ENCODE measurements around the gene CEP192. TPM values are rescaled to one million over a fixed set of nuclear protein-coding genes. Genes with fewer than 3 reads are reported as not detected.

The CEP192 gene
- total and polyA plus RNA-seq, 4 donors: 2.5 to 32.4 (median 10.9) TPM

DNA sequence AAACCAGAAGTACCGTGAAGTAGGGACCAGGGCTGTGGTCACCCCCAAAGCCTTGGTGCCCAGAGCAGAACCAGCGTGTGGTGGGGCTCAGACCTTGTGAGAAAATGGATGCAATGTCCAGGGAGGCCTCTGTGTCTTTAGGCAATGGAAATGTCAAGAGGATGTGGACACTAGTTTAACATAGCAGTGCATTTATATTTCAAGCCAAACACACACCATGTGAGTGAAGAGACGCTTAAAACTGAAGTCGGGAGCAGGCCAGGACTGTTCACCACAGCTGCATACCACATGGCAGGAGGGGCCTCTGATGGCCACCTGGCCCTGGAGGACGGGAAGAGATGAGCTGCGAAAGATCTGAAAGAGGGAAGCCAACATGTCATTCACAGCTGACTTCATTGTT, 140.1 kb downstream of the CEP192 start:
- Histone ChIP-seq H3K27ac (ENCODE audit: low read depth in 1 of 2, low read length in 2 of 2) (no peak overlapping the region), H3K4me1 (ENCODE audit: control insufficient read depth in 4 of 4, insufficient read depth in 4 of 4, low read length in 3 of 4) (peaks cover 0 to 23% (median 12%) of the 10 kb centered on the region in 4 donors), H3K9ac (ENCODE audit: low read depth in 1 of 2, low read length in 2 of 2) (no peak overlapping the region), H3K4me3 (ENCODE audit: low read depth in 1 of 3, low read length in 3 of 3) (no peak overlapping the region), H3K27me3 (ENCODE audit: control insufficient read depth in 4 of 4, insufficient read depth in 4 of 4, low read length in 3 of 4) (no peaks in the 10 kb centered on the region), H3K36me3 (ENCODE audit: control insufficient read depth in 4 of 4, insufficient read depth in 3 of 4, low read depth in 1 of 4, low read length in 3 of 4) (no peaks in the 10 kb centered on the region), H3K9me3 (ENCODE audit: control insufficient read depth in 4 of 4, low read length in 3 of 4) (no peaks in the 10 kb centered on the region)
- TF ChIP-seq NR2F2 (IDR thresholded peaks at IDR 0.05) (no peak), RAD21 (IDR thresholded peaks at IDR 0.05) (no peak), SP1 (IDR thresholded peaks at IDR 0.05) (no peak), GABPA (IDR thresholded peaks at IDR 0.05 in 1 of 2, conservative IDR thresholded peaks at IDR 0.05 in 1 of 2) (no peak), JUND (IDR thresholded peaks at IDR 0.05) (no peak)
- TF ChIP-seq, protein P1, sequence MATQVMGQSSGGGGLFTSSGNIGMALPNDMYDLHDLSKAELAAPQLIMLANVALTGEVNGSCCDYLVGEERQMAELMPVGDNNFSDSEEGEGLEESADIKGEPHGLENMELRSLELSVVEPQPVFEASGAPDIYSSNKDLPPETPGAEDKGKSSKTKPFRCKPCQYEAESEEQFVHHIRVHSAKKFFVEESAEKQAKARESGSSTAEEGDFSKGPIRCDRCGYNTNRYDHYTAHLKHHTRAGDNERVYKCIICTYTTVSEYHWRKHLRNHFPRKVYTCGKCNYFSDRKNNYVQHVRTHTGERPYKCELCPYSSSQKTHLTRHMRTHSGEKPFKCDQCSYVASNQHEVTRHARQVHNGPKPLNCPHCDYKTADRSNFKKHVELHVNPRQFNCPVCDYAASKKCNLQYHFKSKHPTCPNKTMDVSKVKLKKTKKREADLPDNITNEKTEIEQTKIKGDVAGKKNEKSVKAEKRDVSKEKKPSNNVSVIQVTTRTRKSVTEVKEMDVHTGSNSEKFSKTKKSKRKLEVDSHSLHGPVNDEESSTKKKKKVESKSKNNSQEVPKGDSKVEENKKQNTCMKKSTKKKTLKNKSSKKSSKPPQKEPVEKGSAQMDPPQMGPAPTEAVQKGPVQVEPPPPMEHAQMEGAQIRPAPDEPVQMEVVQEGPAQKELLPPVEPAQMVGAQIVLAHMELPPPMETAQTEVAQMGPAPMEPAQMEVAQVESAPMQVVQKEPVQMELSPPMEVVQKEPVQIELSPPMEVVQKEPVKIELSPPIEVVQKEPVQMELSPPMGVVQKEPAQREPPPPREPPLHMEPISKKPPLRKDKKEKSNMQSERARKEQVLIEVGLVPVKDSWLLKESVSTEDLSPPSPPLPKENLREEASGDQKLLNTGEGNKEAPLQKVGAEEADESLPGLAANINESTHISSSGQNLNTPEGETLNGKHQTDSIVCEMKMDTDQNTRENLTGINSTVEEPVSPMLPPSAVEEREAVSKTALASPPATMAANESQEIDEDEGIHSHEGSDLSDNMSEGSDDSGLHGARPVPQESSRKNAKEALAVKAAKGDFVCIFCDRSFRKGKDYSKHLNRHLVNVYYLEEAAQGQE (IDR thresholded peaks at IDR 0.05): no peak
- TF ChIP-seq, protein P2, sequence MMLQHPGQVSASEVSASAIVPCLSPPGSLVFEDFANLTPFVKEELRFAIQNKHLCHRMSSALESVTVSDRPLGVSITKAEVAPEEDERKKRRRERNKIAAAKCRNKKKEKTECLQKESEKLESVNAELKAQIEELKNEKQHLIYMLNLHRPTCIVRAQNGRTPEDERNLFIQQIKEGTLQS (IDR thresholded peaks at IDR 0.05): no peak
- 96% methylated on average over 6 of the region's 6 CpGs for WGBS
- no peak for DNase-seq (ENCODE audit: low spot score)

DNA sequence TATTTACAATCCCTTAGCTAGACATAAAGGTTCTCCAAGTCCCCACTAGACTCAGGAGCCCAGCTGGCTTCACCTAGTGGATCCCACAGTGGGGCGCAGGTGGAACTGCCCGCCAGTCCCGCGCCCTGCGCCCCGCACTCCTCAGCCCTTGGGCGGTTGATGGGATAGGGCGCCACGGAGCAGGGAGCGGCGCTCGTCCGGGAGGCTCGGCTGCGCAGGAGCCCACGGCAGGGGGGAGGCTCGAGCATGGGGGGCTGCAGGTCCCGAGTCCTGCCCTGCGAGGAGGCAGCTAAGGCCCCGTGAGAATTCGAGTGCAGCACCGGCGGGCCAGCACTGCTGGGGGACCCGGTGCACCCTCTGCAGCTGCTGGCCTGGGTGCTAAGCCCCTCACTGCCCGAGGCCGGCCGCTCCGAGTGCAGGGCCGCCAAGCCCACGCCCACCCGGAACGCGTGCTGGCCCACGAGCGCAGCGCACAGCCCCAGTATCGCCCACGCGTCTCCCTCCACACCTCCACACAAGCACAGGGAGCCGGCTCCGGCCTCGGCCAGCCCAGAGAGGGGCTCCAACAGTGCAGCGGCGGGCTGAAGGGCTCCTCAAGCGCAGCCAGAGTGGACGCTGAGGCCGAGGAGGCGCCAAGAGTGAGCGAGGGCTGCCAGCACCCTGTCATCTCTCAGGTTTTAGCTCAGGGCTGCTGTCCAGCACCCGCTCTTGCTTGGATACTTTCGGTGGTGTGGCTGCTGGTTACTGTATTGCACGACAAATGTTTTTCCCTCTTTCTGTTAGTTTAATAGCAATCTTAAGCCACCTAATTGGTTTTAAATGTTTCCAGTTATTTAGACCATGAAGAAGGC, 143.6 kb downstream of the CEP192 start:
- 95% methylated on average over 52 of the region's 52 CpGs for WGBS
- no peaks in the 10 kb centered on the region for H3K27me3 ChIP-seq (ENCODE audit: control insufficient read depth in 4 of 4, insufficient read depth in 4 of 4, low read length in 3 of 4)
- no peak overlapping the region for H3K27ac ChIP-seq (ENCODE audit: low read depth in 1 of 2, low read length in 2 of 2)
- no peak overlapping the region for H3K4me3 ChIP-seq (ENCODE audit: low read depth in 1 of 3, low read length in 3 of 3)
- no peak for DNase-seq (ENCODE audit: low spot score)
- peaks cover 3 to 19% (median 9%) of the 10 kb centered on the region in 4 donors for H3K4me1 ChIP-seq (ENCODE audit: control insufficient read depth in 4 of 4, insufficient read depth in 4 of 4, low read length in 3 of 4)
- H3K36me3 ChIP-seq (ENCODE audit: control insufficient read depth in 4 of 4, insufficient read depth in 3 of 4, low read depth in 1 of 4, low read length in 3 of 4): no peaks in the 10 kb centered on the region
- H3K9me3 ChIP-seq (ENCODE audit: control insufficient read depth in 4 of 4, low read length in 3 of 4): no peaks in the 10 kb centered on the region
- TF ChIP-seq TAF1 (conservative IDR thresholded peaks at IDR 0.05) (no peak), RAD21 (IDR thresholded peaks at IDR 0.05) (no peak), NR2F2 (IDR thresholded peaks at IDR 0.05) (no peak), HNF4G (IDR thresholded peaks at IDR 0.05) (no peak), EGR1 (IDR thresholded peaks at IDR 0.05; ENCODE audit: low read depth in 2 of 2) (no peak), GABPA (IDR thresholded peaks at IDR 0.05 in 1 of 2, conservative IDR thresholded peaks at IDR 0.05 in 1 of 2) (no peak), HNF4A (conservative IDR thresholded peaks at IDR 0.05) (no peak), SP1 (IDR thresholded peaks at IDR 0.05) (no peak), RXRA (IDR thresholded peaks at IDR 0.05) (no peak), YY1 (IDR thresholded peaks at IDR 0.05) (no peak)
- TF ChIP-seq, protein P2 (IDR thresholded peaks at IDR 0.05): no peak
- TF ChIP-seq, protein P3, sequence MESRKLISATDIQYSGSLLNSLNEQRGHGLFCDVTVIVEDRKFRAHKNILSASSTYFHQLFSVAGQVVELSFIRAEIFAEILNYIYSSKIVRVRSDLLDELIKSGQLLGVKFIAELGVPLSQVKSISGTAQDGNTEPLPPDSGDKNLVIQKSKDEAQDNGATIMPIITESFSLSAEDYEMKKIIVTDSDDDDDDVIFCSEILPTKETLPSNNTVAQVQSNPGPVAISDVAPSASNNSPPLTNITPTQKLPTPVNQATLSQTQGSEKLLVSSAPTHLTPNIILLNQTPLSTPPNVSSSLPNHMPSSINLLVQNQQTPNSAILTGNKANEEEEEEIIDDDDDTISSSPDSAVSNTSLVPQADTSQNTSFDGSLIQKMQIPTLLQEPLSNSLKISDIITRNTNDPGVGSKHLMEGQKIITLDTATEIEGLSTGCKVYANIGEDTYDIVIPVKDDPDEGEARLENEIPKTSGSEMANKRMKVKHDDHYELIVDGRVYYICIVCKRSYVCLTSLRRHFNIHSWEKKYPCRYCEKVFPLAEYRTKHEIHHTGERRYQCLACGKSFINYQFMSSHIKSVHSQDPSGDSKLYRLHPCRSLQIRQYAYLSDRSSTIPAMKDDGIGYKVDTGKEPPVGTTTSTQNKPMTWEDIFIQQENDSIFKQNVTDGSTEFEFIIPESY (IDR thresholded peaks at IDR 0.05): no peak
- TF ChIP-seq, protein P4, sequence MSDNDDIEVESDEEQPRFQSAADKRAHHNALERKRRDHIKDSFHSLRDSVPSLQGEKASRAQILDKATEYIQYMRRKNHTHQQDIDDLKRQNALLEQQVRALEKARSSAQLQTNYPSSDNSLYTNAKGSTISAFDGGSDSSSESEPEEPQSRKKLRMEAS (IDR thresholded peaks at IDR 0.05): no peak
- no peak overlapping the region for H3K9ac ChIP-seq (ENCODE audit: low read depth in 1 of 2, low read length in 2 of 2)

Data from liver (tissue), 9 donors.